Muscle layer of colon (tissue), 2 donors: ENCODE results near the gene PCARE.

Source experiments
- H3K27ac ChIP-seq: one replicate; pipeline ENCODE4 v1.7.0; 2013; ENCODE audit warnings: low read depth, mild to moderate bottlenecking, low read length, moderate library complexity
- H3K27me3 ChIP-seq, 2 donors: one replicate each; pipeline ENCODE4 v1.7.0; 2013; ENCODE audit warnings: low read length in 2 of 2, mild to moderate bottlenecking in 2 of 2; ENCODE audit not compliant: insufficient read depth in 2 of 2, control insufficient read depth in 1 of 2
- H3K36me3 ChIP-seq: one replicate; pipeline ENCODE4 v1.7.0; 2013; ENCODE audit warnings: mild to moderate bottlenecking, low read length; ENCODE audit not compliant: insufficient read depth
- H3K4me1 ChIP-seq: one replicate; pipeline ENCODE4 v1.7.0; 2013; ENCODE audit warnings: mild to moderate bottlenecking, low read length; ENCODE audit not compliant: insufficient read depth
- H3K4me3 ChIP-seq, 2 donors: one replicate each; pipeline ENCODE4 v1.7.0; 2013; ENCODE audit warnings: low read length in 2 of 2, low read depth in 1 of 2, mild to moderate bottlenecking in 1 of 2, moderate library complexity in 1 of 2
- H3K9ac ChIP-seq: one replicate; pipeline ENCODE4 v1.7.0; 2013; ENCODE audit warnings: low read length
- H3K9me3 ChIP-seq: one replicate; pipeline ENCODE4 v1.7.0; 2013; ENCODE audit warnings: mild to moderate bottlenecking, low read length
- donor health status: abdominal sarcoma.
- donor health status: Adenocarcinoma of cecum.

The PCARE gene

GRCh38 chr2:29061176-29061575, 13.1 kb downstream of the PCARE start:
- H3K36me3 ChIP-seq: no peaks in the 10 kb centered on the region
- no peak overlapping the region for H3K9ac ChIP-seq
- no peaks in the 10 kb centered on the region for H3K9me3 ChIP-seq
- no peak overlapping the region for H3K4me3 ChIP-seq
- H3K27ac ChIP-seq: no peak overlapping the region
- H3K27me3 ChIP-seq: no peaks in the 10 kb centered on the region
- peaks cover 39% of the 10 kb centered on the region for H3K4me1 ChIP-seq

- Histone ChIP-seq H3K4me1 (peaks cover 33% of the 10 kb centered on the region), H3K27ac (no peak overlapping the region), H3K9ac (no peak overlapping the region), H3K4me3 (no peak overlapping the region), H3K9me3 (no peaks in the 10 kb centered on the region), H3K36me3 (no peaks in the 10 kb centered on the region), H3K27me3 (no peaks in the 10 kb centered on the region)
These were observed 13.9 kb downstream of the PCARE start for GRCh38 chr2:29060441-29060840.

GRCh38 chr2:29059624-29060023, 14.7 kb downstream of the PCARE start:
- Histone ChIP-seq H3K4me1 (peaks cover 25% of the 10 kb centered on the region), H3K9me3 (no peaks in the 10 kb centered on the region), H3K9ac (no peak overlapping the region), H3K4me3 (no peak overlapping the region), H3K27ac (no peak overlapping the region), H3K27me3 (no peaks in the 10 kb centered on the region), H3K36me3 (no peaks in the 10 kb centered on the region)

- H3K27ac ChIP-seq: no peak overlapping the region
- peaks cover 9% of the 10 kb centered on the region for H3K4me1 ChIP-seq
- H3K9ac ChIP-seq: no peak overlapping the region
- no peaks in the 10 kb centered on the region for H3K27me3 ChIP-seq
- H3K36me3 ChIP-seq: no peaks in the 10 kb centered on the region
- no peaks in the 10 kb centered on the region for H3K9me3 ChIP-seq
- no peak overlapping the region for H3K4me3 ChIP-seq
These were observed 17.3 kb downstream of the PCARE start for GRCh38 chr2:29057006-29057405.

GRCh38 chr2:29056452-29056851, 17.9 kb downstream of the PCARE start:
- Histone ChIP-seq H3K36me3 (no peaks in the 10 kb centered on the region), H3K9me3 (no peaks in the 10 kb centered on the region), H3K27me3 (no peaks in the 10 kb centered on the region), H3K9ac (no peak overlapping the region), H3K4me1 (peaks cover 5% of the 10 kb centered on the region), H3K27ac (no peak overlapping the region), H3K4me3 (no peak overlapping the region)

GRCh38 chr2:29055601-29056000, 18.7 kb downstream of the PCARE start:
- H3K9ac ChIP-seq: no peak overlapping the region
- H3K36me3 ChIP-seq: no peaks in the 10 kb centered on the region
- no peak overlapping the region for H3K4me3 ChIP-seq
- peaks cover 5% of the 10 kb centered on the region for H3K4me1 ChIP-seq
- H3K27ac ChIP-seq: no peak overlapping the region
- no peaks in the 10 kb centered on the region for H3K9me3 ChIP-seq
- no peaks in the 10 kb centered on the region for H3K27me3 ChIP-seq

GRCh38 chr2:29054430-29054829, 19.9 kb downstream of the PCARE start:
- H3K27ac ChIP-seq: no peak overlapping the region
- no peak overlapping the region for H3K4me3 ChIP-seq
- no peaks in the 10 kb centered on the region for H3K9me3 ChIP-seq

GRCh38 chr2:29053670-29054400, 20.5 kb downstream of the PCARE start:
- H3K4me3 ChIP-seq: no peak overlapping the region
- no peaks in the 10 kb centered on the region for H3K27me3 ChIP-seq
- H3K4me1 ChIP-seq: peaks cover 5% of the 10 kb centered on the region
- H3K27ac ChIP-seq: no peak overlapping the region
- H3K36me3 ChIP-seq: no peaks in the 10 kb centered on the region
- no peak overlapping the region for H3K9ac ChIP-seq
- H3K9me3 ChIP-seq: no peaks in the 10 kb centered on the region

More at GRCh38 chr2:29054430-29054829, 19.9 kb downstream of the PCARE start:
- H3K27me3 ChIP-seq: no peaks in the 10 kb centered on the region
- no peaks in the 10 kb centered on the region for H3K36me3 ChIP-seq
- H3K4me1 ChIP-seq: peaks cover 5% of the 10 kb centered on the region
- no peak overlapping the region for H3K9ac ChIP-seq

GRCh38 chr2:29053223-29053622, 21.1 kb downstream of the PCARE start:
- H3K9ac ChIP-seq: no peak overlapping the region
- H3K4me1 ChIP-seq: peaks cover 5% of the 10 kb centered on the region
- no peak overlapping the region for H3K27ac ChIP-seq
- no peaks in the 10 kb centered on the region for H3K9me3 ChIP-seq
- H3K36me3 ChIP-seq: no peaks in the 10 kb centered on the region
- H3K27me3 ChIP-seq: no peaks in the 10 kb centered on the region
- no peak overlapping the region for H3K4me3 ChIP-seq

- Histone ChIP-seq H3K27me3 (no peaks in the 10 kb centered on the region), H3K27ac (no peak overlapping the region)
These were observed 21.5 kb downstream of the PCARE start for GRCh38 chr2:29052807-29053206.

GRCh38 chr2:29051730-29052129, 22.6 kb downstream of the PCARE start:
- Histone ChIP-seq H3K4me3 (no peak overlapping the region), H3K9me3 (no peaks in the 10 kb centered on the region), H3K27ac (no peak overlapping the region), H3K27me3 (no peaks in the 10 kb centered on the region), H3K4me1 (peaks cover 5% of the 10 kb centered on the region), H3K36me3 (no peaks in the 10 kb centered on the region), H3K9ac (no peak overlapping the region)

More at GRCh38 chr2:29052807-29053206, 21.5 kb downstream of the PCARE start:
- Histone ChIP-seq H3K4me3 (no peak overlapping the region), H3K4me1 (peaks cover 5% of the 10 kb centered on the region), H3K9me3 (no peaks in the 10 kb centered on the region), H3K36me3 (no peaks in the 10 kb centered on the region), H3K9ac (no peak overlapping the region)

GRCh38 chr2:29050591-29050990, 23.7 kb downstream of the PCARE start:
- peaks cover 5% of the 10 kb centered on the region for H3K4me1 ChIP-seq
- no peak overlapping the region for H3K27ac ChIP-seq
- no peaks in the 10 kb centered on the region for H3K36me3 ChIP-seq
- no peak overlapping the region for H3K4me3 ChIP-seq
- H3K9me3 ChIP-seq: no peaks in the 10 kb centered on the region
- H3K27me3 ChIP-seq: no peaks in the 10 kb centered on the region
- no peak overlapping the region for H3K9ac ChIP-seq
